Central memory CD8-positive, alpha-beta T cell (primary cell): ENCODE results near the gene AMPD2.

ENCODE experiments used
- ATAC-seq: fragments of 150-1000 bp; cut with Tn5 transposase; replicated peaks from 2 replicates; pipeline ENCODE4 v1.10.0; 2022; ENCODE audit warnings: mild to moderate bottlenecking, moderate FRiP score, moderate number of reproducible peaks; ENCODE audit not compliant: poor library complexity, severe bottlenecking; ENCODE audit errors: extremely low read depth
- DNase-seq, 2 donors: peaks; one replicate each; pipeline ENCODE4 v3.0.0; 2021; ENCODE audit warnings: low spot score in 2 of 2
- H3K27ac Mint-ChIP-seq: one replicate; pipeline ENCODE4 v1.8.0; 2022; ENCODE audit warnings: low read depth, mild to moderate bottlenecking, moderate library complexity, mixed read lengths
- H3K27me3 Mint-ChIP-seq: one replicate; pipeline ENCODE4 v1.8.0; 2022; ENCODE audit warnings: mixed read lengths
- H3K36me3 Mint-ChIP-seq: one replicate; pipeline ENCODE4 v1.8.0; 2022; ENCODE audit warnings: mild to moderate bottlenecking, moderate library complexity, mixed read lengths; ENCODE audit not compliant: insufficient read depth
- H3K4me1 Mint-ChIP-seq: one replicate; pipeline ENCODE4 v1.8.0; 2022; ENCODE audit warnings: mixed read lengths
- H3K4me3 Mint-ChIP-seq: one replicate; pipeline ENCODE4 v1.8.0; 2022; ENCODE audit warnings: mild to moderate bottlenecking, moderate library complexity, mixed read lengths
- H3K9me3 Mint-ChIP-seq: one replicate; pipeline ENCODE4 v1.8.0; 2022; ENCODE audit warnings: mixed read lengths

The AMPD2 gene

GRCh38 chr1:109598655-109599054 is 21.0 kb upstream of the AMPD2 start:
- Mint-ChIP-seq H3K4me1 (no peaks in the 10 kb centered on the region), H3K27me3 (no peaks in the 10 kb centered on the region), H3K9me3 (no peaks in the 10 kb centered on the region), H3K36me3 (peaks cover 16% of the 10 kb centered on the region), H3K27ac (no peak overlapping the region), H3K4me3 (no peak overlapping the region)
- DNase-seq (no peak), ATAC-seq (no peak)

- Mint-ChIP-seq H3K9me3 (no peaks in the 10 kb centered on the region), H3K4me1 (no peaks in the 10 kb centered on the region), H3K36me3 (peaks cover 2% of the 10 kb centered on the region), H3K27ac (no peak overlapping the region), H3K27me3 (no peaks in the 10 kb centered on the region), H3K4me3 (no peak overlapping the region)
- ATAC-seq (no peak), DNase-seq (no peak)
Observed at GRCh38 chr1:109603229-109603628, 16.4 kb upstream of the AMPD2 start.

- Mint-ChIP-seq H3K4me3 (no peak overlapping the region), H3K27ac (no peak overlapping the region), H3K27me3 (no peaks in the 10 kb centered on the region), H3K4me1 (no peaks in the 10 kb centered on the region), H3K36me3 (no peaks in the 10 kb centered on the region), H3K9me3 (no peaks in the 10 kb centered on the region)
- ATAC-seq: no peak
- no peak for DNase-seq
Observed at GRCh38 chr1:109605381-109605780, 14.3 kb upstream of the AMPD2 start.

GRCh38 chr1:109609881-109610280 is 9.8 kb upstream of the AMPD2 start:
- no peaks in the 10 kb centered on the region for H3K9me3 Mint-ChIP-seq
- no peaks in the 10 kb centered on the region for H3K4me1 Mint-ChIP-seq
- ATAC-seq (no peak), DNase-seq (no peak)
- H3K27me3 Mint-ChIP-seq: no peaks in the 10 kb centered on the region
- no peak overlapping the region for H3K27ac Mint-ChIP-seq
- no peaks in the 10 kb centered on the region for H3K36me3 Mint-ChIP-seq
- H3K4me3 Mint-ChIP-seq: no peak overlapping the region

- no peaks in the 10 kb centered on the region for H3K27me3 Mint-ChIP-seq
- no peaks in the 10 kb centered on the region for H3K9me3 Mint-ChIP-seq
- H3K27ac Mint-ChIP-seq: no peak overlapping the region
- DNase-seq: no peak
- H3K36me3 Mint-ChIP-seq: no peaks in the 10 kb centered on the region
- no peak for ATAC-seq
- H3K4me3 Mint-ChIP-seq: no peak overlapping the region
- H3K4me1 Mint-ChIP-seq: peaks cover under 1% of the 10 kb centered on the region
Observed at GRCh38 chr1:109610609-109611307, 8.9 kb upstream of the AMPD2 start.

- DNase-seq (no peak), ATAC-seq (no peak)
- H3K27me3 Mint-ChIP-seq: no peaks in the 10 kb centered on the region
- no peak overlapping the region for H3K27ac Mint-ChIP-seq
- no peak overlapping the region for H3K4me3 Mint-ChIP-seq
- H3K9me3 Mint-ChIP-seq: no peaks in the 10 kb centered on the region
- H3K36me3 Mint-ChIP-seq: no peaks in the 10 kb centered on the region
- H3K4me1 Mint-ChIP-seq: peaks cover 4% of the 10 kb centered on the region
Observed at GRCh38 chr1:109611308-109611990, 8.2 kb upstream of the AMPD2 start.

- Mint-ChIP-seq H3K27ac (no peak overlapping the region), H3K27me3 (no peaks in the 10 kb centered on the region), H3K4me3 (no peak overlapping the region), H3K36me3 (peaks cover 1% of the 10 kb centered on the region), H3K4me1 (peaks cover 8% of the 10 kb centered on the region), H3K9me3 (no peaks in the 10 kb centered on the region)
- ATAC-seq (no peak), DNase-seq (no peak)
Observed at GRCh38 chr1:109613361-109614147, 6.1 kb upstream of the AMPD2 start.

GRCh38 chr1:109615879-109616278 is 3.8 kb upstream of the AMPD2 start:
- Mint-ChIP-seq H3K27ac (no peak overlapping the region), H3K4me3 (no peak overlapping the region), H3K9me3 (no peaks in the 10 kb centered on the region), H3K27me3 (no peaks in the 10 kb centered on the region), H3K4me1 (peaks cover 26% of the 10 kb centered on the region), H3K36me3 (peaks cover 10% of the 10 kb centered on the region)
- no peak for DNase-seq
- ATAC-seq: no peak

- Mint-ChIP-seq H3K27ac (no peak overlapping the region), H3K4me3 (no peak overlapping the region), H3K36me3 (peaks cover 10% of the 10 kb centered on the region), H3K9me3 (no peaks in the 10 kb centered on the region), H3K27me3 (no peaks in the 10 kb centered on the region), H3K4me1 (peaks cover 27% of the 10 kb centered on the region)
- ATAC-seq: no peak
- no peak for DNase-seq
Observed at GRCh38 chr1:109616391-109616790, 3.2 kb upstream of the AMPD2 start.

- H3K4me1 Mint-ChIP-seq: peaks cover 36% of the 10 kb centered on the region
- DNase-seq: no peak
- H3K36me3 Mint-ChIP-seq: peaks cover 12% of the 10 kb centered on the region
- no peak overlapping the region for H3K27ac Mint-ChIP-seq
- H3K9me3 Mint-ChIP-seq: no peaks in the 10 kb centered on the region
- no peak overlapping the region for H3K4me3 Mint-ChIP-seq
- no peaks in the 10 kb centered on the region for H3K27me3 Mint-ChIP-seq
- ATAC-seq: no peak
Observed at GRCh38 chr1:109617291-109617801, 2.3 kb upstream of the AMPD2 start.

- no peaks in the 10 kb centered on the region for H3K9me3 Mint-ChIP-seq
- DNase-seq: no peak
- H3K27ac Mint-ChIP-seq: peak overlapping the region; percentile 99
- peaks cover 50% of the 10 kb centered on the region for H3K4me1 Mint-ChIP-seq
- peak overlapping the region; percentile 97 for H3K4me3 Mint-ChIP-seq
- H3K36me3 Mint-ChIP-seq: peaks cover 12% of the 10 kb centered on the region
- no peaks in the 10 kb centered on the region for H3K27me3 Mint-ChIP-seq
- ATAC-seq: no peak
Observed at GRCh38 chr1:109618661-109619575, 719 bp upstream of the AMPD2 start.

- ATAC-seq: peak; percentile 1
- H3K27me3 Mint-ChIP-seq: no peaks in the 10 kb centered on the region
- no peak for DNase-seq
- H3K4me3 Mint-ChIP-seq: peak overlapping the region; percentile 97
- no peaks in the 10 kb centered on the region for H3K9me3 Mint-ChIP-seq
- H3K4me1 Mint-ChIP-seq: peaks cover 57% of the 10 kb centered on the region
- peaks cover 12% of the 10 kb centered on the region for H3K36me3 Mint-ChIP-seq
- peak overlapping the region; percentile 99 for H3K27ac Mint-ChIP-seq
Observed at GRCh38 chr1:109620401-109620791, 759 bp downstream of the AMPD2 start.
